Endothelial cell of hepatic sinusoid (primary cell): Measurements from ENCODE around the gene EIPR1.

Experiments used
- in situ Hi-C: cut with HindIII; loops from 2 replicates; pipeline ENCODE4 v1.10.0; 2017; ENCODE audit warnings: low sequenced_read_pairs

Gene EIPR1

GRCh38 chr2:3256605-3257004 lies 121.0 kb downstream of the EIPR1 start:
- in situ Hi-C loops: no loop called here

DNA sequence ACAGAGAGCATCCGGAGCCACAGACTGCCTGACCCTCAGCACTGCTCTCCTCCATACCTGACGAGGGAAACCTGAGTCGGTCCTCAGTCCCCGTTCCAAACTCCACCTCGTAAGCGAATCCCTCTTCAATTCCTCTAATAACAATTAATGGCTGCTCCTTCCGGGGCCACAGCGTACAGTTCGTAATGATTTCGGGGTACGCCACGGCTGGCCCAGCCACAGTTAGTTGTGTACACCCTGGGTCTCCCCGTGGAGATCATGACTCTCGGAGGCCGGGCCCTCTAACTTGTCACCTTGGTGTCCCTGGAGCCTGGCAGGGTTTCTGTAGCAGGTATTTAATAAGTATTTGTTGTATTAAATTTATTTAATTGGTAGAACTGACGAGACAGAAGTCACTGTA lies 121.5 kb downstream of the EIPR1 start:
- in situ Hi-C loops: no loop called here

GRCh38 chr2:3254442-3254941 lies 123.1 kb downstream of the EIPR1 start:
- in situ Hi-C loops: no loop called here

- in situ Hi-C loops: no loop called here
Measured at GRCh38 chr2:3253913-3254441, 123.6 kb downstream of the EIPR1 start.

- in situ Hi-C loops: no loop called here
Measured at GRCh38 chr2:3251946-3252345, 125.7 kb downstream of the EIPR1 start.

DNA sequence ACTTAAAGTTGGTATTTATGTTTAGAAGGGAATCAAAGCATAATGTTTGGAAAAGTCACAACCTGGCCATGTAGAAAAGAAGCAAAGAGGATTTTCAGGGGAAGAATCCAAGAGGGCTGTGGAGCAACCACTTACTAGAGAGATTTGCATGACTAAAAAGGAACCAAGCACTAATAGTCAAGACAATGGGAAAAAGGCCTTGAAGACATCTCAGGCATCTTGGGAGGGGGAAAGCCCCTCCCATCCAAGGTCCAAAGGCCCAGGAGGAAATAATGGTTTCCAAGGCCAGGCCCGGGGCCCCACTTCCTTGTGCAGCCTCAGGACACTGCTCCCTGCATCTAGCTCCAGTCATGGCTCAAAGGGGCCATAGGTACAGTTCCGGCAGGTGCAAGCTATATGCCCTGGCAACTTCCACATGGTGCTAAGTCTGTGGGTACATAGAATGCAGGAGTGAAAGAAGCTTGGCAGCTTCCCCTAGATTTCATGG lies 128.1 kb downstream of the EIPR1 start:
- in situ Hi-C loops: no loop called here

GRCh38 chr2:3248754-3249475 lies 128.7 kb downstream of the EIPR1 start:
- in situ Hi-C loops: no loop called here

GRCh38 chr2:3246928-3247714 lies 130.5 kb downstream of the EIPR1 start:
- in situ Hi-C loops: no loop called here

GRCh38 chr2:3246406-3246805 lies 131.2 kb downstream of the EIPR1 start:
- in situ Hi-C loops: no loop called here

DNA sequence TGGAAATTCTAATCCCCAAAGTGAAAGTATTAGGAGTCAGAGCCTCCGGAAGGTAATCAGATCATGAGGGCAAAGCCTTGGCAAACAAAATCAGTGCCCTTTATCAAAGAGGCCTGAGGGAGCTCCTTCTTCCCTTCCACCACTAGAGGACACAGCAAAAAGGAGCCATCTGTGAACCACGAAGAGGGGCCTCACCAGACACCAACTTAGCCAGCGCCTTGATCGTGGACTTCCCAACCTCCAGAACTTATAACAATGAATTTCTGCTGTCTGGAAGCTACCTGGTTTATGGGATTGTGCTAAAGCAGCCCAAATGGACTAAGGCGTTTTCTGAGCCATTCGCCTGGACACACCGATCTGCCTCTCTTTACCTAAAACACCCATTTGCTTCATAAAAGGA lies 133.1 kb downstream of the EIPR1 start:
- in situ Hi-C loops: no loop called here

GRCh38 chr2:3243804-3244203 lies 133.8 kb downstream of the EIPR1 start:
- in situ Hi-C loops: no loop called here

DNA sequence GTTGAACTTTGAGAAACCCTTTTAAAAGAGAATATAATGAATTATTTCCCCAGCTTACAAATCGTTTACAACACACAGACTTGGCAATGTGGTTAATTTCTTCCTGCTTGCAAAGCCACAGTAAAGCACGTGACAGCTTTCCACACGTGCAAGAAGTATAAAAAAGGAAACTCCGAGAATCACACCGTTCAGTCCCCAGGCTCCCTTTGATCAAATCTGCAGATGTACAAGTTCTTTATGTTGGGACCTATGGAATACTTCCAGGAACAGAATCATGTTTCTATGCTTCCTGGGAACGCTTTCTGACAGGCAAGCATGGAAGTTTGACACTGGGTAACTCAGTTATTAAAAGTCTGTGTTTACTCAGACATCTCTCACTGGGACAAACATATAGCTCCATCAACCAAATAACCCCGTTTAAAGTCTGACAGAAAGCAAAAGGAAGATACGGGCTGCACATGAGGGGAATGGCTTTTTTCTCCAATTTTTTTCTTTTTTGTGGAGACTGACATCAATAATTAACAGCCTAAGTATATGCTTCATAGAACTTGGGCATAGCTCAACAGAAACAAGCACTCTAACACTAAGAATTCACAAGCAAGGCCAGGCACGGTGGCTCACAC lies 134.8 kb downstream of the EIPR1 start:
- in situ Hi-C loops: no loop called here

GRCh38 chr2:3241971-3242746 lies 135.5 kb downstream of the EIPR1 start:
- in situ Hi-C loops: no loop called here

GRCh38 chr2:3238951-3239841 lies 138.4 kb downstream of the EIPR1 start:
- in situ Hi-C loops: no loop called here

DNA sequence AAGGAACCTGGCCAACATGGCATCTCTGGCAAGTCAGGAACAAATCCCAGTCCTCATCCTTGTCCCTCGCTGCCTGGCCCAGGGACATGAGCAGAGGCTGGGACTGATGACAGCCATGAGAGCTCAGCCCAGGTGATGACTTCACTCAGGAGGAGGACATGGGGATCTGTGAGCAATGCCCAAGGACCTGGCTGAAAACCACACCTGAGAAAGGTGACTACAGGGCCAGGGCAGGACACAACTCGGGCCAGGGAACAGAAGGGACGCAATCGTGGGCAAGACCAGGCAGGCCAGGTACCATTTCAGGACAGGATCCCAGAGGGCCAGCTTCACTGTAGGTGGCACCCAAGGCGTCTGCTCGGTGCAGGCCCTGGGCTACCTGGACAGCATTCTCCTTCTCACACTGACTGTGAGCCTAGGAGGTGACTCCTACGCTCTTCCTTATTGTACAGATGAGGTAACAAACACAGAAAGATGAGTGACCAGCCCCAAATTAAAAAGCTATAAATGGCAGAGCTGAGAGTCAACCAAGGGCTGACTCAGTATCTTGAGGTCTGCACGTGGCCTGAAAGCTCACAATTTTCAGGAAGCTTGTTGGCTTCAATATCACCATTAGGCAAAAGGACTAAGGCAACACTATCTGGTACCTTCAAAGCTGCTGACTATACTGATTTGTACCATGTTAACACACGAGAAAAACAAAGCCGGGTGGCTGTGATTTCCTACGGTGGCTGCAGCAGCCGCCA lies 141.1 kb downstream of the EIPR1 start:
- in situ Hi-C loops: no loop called here

DNA sequence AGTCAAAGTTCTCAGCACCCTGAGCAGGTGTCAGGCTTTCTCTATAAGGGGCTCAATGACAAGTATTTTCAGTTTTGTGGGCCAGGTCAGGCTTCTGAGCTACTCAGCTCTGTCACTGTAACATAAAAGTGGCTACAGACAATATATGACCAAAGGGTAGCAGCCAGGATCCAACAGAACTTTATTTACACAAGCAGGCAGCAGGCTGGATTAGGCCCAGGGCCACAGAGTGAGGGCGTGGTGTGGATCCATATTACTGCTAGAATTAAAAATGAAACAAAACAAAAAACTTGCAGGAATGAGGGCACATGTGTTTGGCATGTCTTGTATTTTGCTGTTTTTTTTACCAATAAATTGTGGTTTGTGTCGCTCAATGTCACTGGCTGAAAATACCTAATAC lies 143.7 kb downstream of the EIPR1 start:
- in situ Hi-C loops: no loop called here

- in situ Hi-C loops: no loop called here
Measured at GRCh38 chr2:3229221-3229620, 148.4 kb downstream of the EIPR1 start.

DNA sequence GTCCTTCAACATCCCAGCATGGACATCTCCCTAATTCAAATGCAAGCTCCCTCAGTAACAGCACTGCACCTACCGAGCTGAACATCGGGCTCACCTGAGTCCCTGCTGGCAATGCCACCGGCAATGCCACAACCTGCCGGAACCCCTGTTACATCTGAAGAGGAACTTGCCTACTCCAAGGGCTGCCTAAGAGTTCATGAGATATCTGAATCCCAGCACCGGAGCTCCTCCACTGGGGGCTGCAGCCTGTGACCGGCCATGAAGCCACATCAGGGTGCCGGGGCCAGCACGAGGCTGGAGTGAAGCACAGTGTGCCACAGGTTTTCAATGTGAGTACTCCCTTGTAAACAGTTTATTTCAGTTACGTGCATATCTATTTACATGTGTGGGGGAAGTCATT lies 152.9 kb downstream of the EIPR1 start:
- in situ Hi-C loops: no loop called here
